NCI-H1436 treated with DMSO at 0.1 percent for 48 hours (cell line): ENCODE measurements around the gene CBX6.

Experiments used
- DNase-seq: peaks from one replicate; lab custom pipeline; 2025; lab: John Stamatoyannopoulos, UW

CBX6 gene

DNA sequence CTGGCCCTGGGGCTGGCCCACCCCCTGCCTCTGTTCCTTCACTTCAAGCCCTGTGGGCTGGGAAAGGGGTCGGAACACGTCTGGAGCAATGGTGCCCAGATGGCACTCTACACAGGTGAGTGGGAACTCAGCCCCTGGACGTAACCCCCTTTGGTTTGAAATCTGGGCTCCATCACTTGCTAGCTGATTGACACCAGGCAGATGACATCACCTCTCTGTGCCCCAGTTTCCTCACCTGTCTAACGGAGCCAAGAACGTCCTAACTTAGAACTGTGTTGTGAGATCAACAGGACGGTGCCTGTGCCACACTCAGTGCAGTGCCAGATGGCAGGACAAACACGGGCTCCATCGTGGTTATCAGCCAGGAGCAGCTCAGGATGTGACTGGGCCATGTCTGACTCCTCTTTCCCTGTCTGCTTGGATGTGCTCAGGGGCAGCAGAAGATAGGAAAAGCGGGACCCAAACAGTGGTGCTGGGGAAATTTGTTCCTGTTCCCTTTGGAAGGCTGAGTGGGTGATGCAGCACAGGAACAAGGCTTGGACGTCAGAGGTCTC lies 52.6 kb downstream of the CBX6 start:
- DNase-seq: no peak

DNA sequence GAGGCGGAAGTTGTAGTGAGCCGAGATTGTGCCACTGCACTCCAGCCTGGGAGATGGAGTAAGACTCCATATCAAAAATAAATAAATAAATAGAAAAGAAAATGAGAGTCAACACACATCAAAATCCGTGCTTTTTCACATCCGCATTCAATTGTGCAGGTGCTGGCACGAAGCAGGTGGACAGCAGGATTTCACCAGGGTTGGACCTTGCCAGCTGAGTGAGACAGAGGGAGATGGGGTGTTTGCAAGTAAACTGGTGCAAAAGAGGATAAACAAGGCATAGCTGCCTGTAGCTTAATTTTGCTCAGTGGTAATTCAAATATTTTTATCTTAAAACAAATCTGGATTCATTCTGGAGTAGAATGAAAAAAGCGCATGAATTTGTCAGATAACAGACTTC lies 54.8 kb downstream of the CBX6 start:
- no peak for DNase-seq

DNA sequence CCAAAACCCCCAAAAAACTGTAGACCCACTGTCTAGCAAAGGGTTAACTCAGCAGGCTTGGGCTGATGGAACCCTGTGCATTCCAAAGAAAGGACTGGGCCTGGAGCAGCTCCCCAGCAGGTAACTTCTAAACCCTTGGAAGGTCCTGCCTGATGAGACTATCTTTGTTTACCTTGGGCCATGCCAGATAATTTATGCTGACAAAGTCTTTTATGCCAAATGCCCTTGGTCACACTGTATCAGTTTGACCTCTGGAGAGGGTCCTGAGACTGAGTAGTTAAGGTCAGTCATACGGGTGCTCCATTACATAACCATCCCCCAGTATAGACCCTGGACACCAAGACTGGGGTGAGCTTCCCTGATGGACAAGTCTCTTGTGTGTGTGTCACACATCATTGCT lies 56.2 kb downstream of the CBX6 start:
- DNase-seq: no peak
